Measurements from ENCODE around the gene HS6ST3.

- TF ChIP-seq ZBTB43 (CRISPR knock-in tag; IDR thresholded peaks at IDR 0.05) = no peak
- TF ChIP-seq CTCF (IDR thresholded peaks at IDR 0.05) = no peak
- no peak for TF ChIP-seq ZNF416 (CRISPR knock-in tag; IDR thresholded peaks at IDR 0.05)
- no peak for TF ChIP-seq MLX (CRISPR knock-in tag; IDR thresholded peaks at IDR 0.05)
- TF ChIP-seq ZMAT4 (CRISPR knock-in tag; IDR thresholded peaks at IDR 0.05) = no peak
- TF ChIP-seq MAX (CRISPR knock-in tag; IDR thresholded peaks at IDR 0.05) = no peak
- TF ChIP-seq CREB1 (CRISPR knock-in tag; IDR thresholded peaks at IDR 0.05) = no peak
Observed at GRCh38 chr13:96546463-96546862, 456.6 kb downstream of the HS6ST3 start.

Data from WTC11 (cell line).